Measurements from ENCODE around the gene UNC5A. TPM values are rescaled to one million over a fixed set of nuclear protein-coding genes. Genes with fewer than 3 reads are reported as not detected.

Gene UNC5A
- total RNA-seq, 2 experiments from 2014 or later: not detected

DNA sequence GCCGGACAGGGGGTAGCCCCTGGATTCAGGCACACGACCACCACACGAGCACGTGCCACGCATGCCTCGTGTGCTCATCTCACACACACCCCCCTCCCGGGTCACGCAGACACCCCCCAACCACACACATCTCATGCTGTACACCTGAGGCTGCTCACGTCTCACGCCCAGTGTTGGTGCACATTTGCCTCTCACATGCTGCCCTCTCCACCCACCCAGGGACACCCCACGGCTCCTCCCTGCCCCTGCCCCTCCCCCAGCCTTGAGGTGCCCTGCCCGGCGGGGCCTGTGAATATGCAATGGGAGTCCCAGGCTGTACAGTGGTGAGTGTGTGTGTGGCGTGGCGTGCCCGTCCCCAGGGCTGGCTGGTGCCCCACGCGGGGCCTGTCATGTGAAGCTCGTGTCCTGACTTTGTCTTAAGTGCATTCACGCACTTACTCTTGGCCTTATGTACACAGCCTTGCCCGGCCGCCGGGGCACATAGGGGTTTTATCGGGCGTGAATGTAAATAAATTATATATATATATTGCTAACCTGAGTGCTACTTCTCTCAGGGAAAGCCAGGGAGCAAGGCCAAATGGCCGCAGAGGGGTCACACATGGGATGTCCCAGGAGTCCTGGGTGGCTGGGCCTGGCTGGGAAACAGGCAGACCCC lies 70.1 kb downstream of the UNC5A start:
- DNase-seq (no peak), ATAC-seq (no peak)
- H3K27ac Mint-ChIP-seq: no peak overlapping the region
- intact Hi-C loops (cut with DNase I, micrococcal nuclease): no loop called here
- H3K4me3 Mint-ChIP-seq: no peak overlapping the region
- ChIA-PET CTCF (no interaction called here), POLR2A (no interaction called here)
- peaks cover 13% of the 10 kb centered on the region for H3K27me3 Mint-ChIP-seq
- peaks cover 9% of the 10 kb centered on the region for H3K4me1 Mint-ChIP-seq
- H3K36me3 Mint-ChIP-seq (ENCODE audit: low read depth): no peaks in the 10 kb centered on the region
- no peaks in the 10 kb centered on the region for H3K9me3 Mint-ChIP-seq (ENCODE audit: low read depth)

DNA sequence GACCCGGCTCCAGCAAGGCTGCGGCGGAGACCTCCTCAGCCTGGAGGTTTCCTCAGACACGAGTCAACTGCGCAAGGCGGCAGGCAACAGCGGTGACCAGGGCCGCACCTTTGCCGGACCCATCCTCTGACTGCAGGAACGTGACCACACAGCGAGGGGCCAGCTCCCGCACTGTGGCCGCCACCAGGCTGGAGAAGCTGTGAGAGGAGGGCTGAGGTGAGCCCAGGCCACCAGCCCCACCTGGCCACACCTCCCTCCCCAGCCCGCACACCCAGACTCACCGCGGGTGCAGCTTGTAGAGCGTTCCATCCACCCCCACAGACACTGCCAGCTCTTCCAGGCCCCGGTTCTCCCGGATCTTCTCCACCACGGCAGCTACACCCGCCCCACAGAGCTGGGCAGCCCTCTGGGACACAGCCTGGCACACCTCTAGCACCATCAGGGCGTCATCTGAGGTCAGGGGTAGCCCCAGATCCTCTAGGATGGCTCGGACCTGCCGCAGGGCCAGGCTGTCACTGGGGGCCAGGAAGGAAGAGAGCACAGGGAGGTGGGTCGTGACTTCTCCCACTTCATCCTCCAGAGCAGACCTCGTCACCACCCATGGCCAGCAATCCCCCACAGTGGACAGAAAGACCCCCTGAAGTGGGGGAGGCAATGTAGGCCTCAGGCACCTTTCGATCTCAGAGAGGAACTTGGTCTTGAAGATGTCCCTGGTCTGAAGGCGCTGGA lies 70.8 kb downstream of the UNC5A start:
- POLR2A ChIA-PET: no interaction called here
- no peaks in the 10 kb centered on the region for H3K36me3 Mint-ChIP-seq (ENCODE audit: low read depth)
- peaks cover 3% of the 10 kb centered on the region for H3K4me1 Mint-ChIP-seq

DNA sequence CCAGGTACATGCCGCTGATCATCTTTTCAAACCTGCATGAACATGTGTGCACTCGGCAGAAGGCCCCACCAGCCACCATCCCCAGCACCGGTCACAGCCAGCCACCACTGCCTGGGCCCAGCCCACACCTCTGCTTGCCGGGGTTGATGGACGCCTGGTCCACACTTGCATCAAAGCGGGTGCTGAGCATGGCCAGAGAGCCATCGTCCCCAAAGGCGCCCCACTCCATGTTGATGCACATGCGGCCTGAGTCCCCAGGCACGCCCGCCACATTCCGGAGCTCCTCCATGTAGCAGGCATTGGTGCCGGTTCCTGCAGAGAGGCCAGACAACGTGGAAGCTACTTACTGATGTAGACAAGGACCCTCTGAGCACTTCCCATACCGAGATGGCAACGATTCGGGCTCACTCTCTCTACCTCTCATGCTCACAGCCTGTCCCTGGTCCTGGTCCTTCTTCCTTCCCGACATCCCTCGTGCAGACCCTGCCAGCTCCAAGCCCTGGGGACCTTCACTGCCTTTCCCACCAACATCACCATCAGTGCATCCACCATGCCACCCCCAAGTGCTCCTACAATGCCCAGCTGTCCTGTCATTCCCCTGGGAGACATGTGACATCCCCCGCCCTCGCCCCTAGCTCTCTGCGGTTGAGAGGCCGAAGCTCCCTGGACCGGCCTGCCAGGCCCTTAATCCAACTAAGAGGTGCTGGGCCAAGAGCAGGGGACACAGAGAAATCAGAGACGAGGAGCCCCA lies 71.6 kb downstream of the UNC5A start:
- Mint-ChIP-seq H3K4me3 (no peak overlapping the region), H3K27me3 (peaks cover under 1% of the 10 kb centered on the region), H3K9me3 (ENCODE audit: low read depth) (no peaks in the 10 kb centered on the region), H3K27ac (no peak overlapping the region), H3K4me1 (peaks cover 3% of the 10 kb centered on the region), H3K36me3 (ENCODE audit: low read depth) (no peaks in the 10 kb centered on the region)
- CTCF ChIA-PET: interaction anchor here (1.0 kb wide), 1 partner anchor 14 kb away, joined by 3 read pairs; no protein-coding TSS in a partner anchor
- ATAC-seq (no peak), DNase-seq (no peak)
- intact Hi-C loops (cut with DNase I, micrococcal nuclease): no loop called here
- POLR2A ChIA-PET: no interaction called here

More for the DNA sequence above, 70.8 kb downstream of the UNC5A start:
- intact Hi-C loops (cut with DNase I, micrococcal nuclease): no loop called here
- no peak for ATAC-seq
- CTCF ChIA-PET: interaction anchor here (1.0 kb wide), 1 partner anchor 15 kb away, joined by 3 read pairs; no protein-coding TSS in a partner anchor
- H3K27me3 Mint-ChIP-seq: peaks cover 6% of the 10 kb centered on the region
- no peak for DNase-seq
- H3K9me3 Mint-ChIP-seq (ENCODE audit: low read depth): no peaks in the 10 kb centered on the region
- H3K4me3 Mint-ChIP-seq: no peak overlapping the region
- no peak overlapping the region for H3K27ac Mint-ChIP-seq

DNA sequence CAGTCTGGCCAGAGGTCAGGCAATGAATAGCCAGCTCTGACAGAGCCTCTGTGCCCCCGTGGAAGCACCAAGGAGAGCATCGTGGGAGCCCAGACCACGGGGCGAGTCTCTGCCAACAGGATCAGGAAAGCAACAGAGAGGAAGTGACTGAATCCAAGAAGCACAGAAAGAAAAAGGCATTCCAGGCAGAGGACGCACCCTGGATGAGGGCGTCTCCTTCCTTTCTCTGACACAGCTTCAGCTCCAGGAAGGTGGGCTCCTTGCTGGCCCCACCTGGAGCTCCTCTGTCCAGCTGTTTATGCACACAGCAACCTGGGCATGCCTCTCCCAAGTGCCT lies 72.2 kb downstream of the UNC5A start:
- no peaks in the 10 kb centered on the region for H3K9me3 Mint-ChIP-seq (ENCODE audit: low read depth)
- no peaks in the 10 kb centered on the region for H3K27me3 Mint-ChIP-seq
- DNase-seq: no peak
- no peak for ATAC-seq
- peaks cover 3% of the 10 kb centered on the region for H3K4me1 Mint-ChIP-seq
- no peaks in the 10 kb centered on the region for H3K36me3 Mint-ChIP-seq (ENCODE audit: low read depth)
- H3K4me3 Mint-ChIP-seq: no peak overlapping the region
- no peak overlapping the region for H3K27ac Mint-ChIP-seq
- ChIA-PET POLR2A (no interaction called here), CTCF (interaction anchor here (0.7 to 1.0 kb wide), 2 partner anchors 14 to 224 kb away, joined by 3 read pairs; no protein-coding TSS in a partner anchor)
- intact Hi-C loops (cut with DNase I, micrococcal nuclease): no loop called here

DNA sequence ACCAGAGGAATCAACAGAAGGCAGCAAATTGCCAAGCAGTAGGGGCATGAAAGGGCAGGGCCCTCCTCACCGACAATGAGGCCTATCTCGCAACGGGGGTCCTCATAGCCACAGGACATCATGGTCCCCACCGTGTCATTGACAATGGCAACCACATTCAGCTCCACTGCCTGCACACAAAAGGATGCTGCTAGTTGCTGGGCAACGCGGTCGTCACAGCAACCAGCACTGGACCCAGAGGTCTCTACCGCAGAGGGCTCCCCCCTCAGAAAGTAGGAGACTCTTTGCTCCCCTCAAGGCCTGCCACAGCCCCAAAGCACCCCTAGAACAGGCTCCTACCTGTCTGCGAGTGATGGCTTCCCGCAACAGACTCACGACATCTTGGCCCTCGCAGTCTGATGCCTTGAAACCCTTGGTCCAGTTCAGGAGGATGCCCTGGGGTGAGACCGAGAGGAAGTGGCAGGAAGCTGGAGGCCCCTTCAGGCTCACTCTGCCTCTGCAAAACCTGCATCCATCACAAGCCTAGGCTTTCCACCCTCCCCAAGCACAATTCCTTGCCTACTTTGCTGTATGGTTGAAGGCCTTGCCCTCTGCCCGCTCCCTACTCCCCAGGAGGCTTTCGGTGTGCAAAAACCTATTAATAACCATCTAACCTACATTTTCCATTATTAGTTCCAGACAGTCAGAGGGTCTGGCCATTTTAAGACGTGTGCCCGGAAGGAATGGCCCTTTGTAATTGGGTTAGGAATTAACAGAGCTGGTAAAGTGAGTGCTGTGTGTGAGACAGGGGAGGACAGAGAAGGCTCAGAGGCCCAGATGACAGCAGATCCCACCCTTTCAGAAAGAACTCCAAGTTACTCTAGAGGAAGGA lies 73.6 kb downstream of the UNC5A start:
- Mint-ChIP-seq H3K36me3 (ENCODE audit: low read depth) (no peaks in the 10 kb centered on the region), H3K27ac (no peak overlapping the region), H3K4me1 (peaks cover 3% of the 10 kb centered on the region), H3K9me3 (ENCODE audit: low read depth) (no peaks in the 10 kb centered on the region), H3K4me3 (no peak overlapping the region), H3K27me3 (no peaks in the 10 kb centered on the region)
- ATAC-seq (no peak), DNase-seq (no peak)
- ChIA-PET POLR2A (no interaction called here), CTCF (interaction anchor here (1.4 kb wide), 1 partner anchor 9 kb away, joined by 3 read pairs; no protein-coding TSS in a partner anchor)
- intact Hi-C loops (cut with DNase I, micrococcal nuclease): no loop called here

DNA sequence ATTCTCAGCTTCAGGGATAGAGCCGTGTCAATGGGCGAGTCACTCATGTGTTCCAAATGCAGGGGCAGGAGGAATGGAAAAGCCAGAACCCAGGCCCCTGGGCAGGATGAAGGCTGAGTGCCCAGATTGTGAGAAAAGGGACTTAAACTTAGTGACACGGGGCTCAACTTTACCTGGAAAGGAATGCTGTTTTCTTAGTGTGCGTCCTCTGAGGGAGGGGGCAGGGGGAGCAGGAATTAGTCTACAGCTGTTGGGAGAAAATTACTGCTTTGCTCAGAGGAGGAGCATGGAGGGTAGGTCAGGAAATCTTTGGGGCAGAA lies 74.2 kb downstream of the UNC5A start:
- ChIA-PET CTCF (interaction anchor here (1.4 kb wide), 1 partner anchor 10 kb away, joined by 3 read pairs; no protein-coding TSS in a partner anchor), POLR2A (no interaction called here)
- Mint-ChIP-seq H3K27ac (no peak overlapping the region), H3K4me1 (peaks cover 3% of the 10 kb centered on the region), H3K9me3 (ENCODE audit: low read depth) (no peaks in the 10 kb centered on the region), H3K36me3 (ENCODE audit: low read depth) (no peaks in the 10 kb centered on the region), H3K27me3 (no peaks in the 10 kb centered on the region), H3K4me3 (no peak overlapping the region)
- ATAC-seq (no peak), DNase-seq (no peak)
- intact Hi-C loops (cut with DNase I, micrococcal nuclease): no loop called here

DNA sequence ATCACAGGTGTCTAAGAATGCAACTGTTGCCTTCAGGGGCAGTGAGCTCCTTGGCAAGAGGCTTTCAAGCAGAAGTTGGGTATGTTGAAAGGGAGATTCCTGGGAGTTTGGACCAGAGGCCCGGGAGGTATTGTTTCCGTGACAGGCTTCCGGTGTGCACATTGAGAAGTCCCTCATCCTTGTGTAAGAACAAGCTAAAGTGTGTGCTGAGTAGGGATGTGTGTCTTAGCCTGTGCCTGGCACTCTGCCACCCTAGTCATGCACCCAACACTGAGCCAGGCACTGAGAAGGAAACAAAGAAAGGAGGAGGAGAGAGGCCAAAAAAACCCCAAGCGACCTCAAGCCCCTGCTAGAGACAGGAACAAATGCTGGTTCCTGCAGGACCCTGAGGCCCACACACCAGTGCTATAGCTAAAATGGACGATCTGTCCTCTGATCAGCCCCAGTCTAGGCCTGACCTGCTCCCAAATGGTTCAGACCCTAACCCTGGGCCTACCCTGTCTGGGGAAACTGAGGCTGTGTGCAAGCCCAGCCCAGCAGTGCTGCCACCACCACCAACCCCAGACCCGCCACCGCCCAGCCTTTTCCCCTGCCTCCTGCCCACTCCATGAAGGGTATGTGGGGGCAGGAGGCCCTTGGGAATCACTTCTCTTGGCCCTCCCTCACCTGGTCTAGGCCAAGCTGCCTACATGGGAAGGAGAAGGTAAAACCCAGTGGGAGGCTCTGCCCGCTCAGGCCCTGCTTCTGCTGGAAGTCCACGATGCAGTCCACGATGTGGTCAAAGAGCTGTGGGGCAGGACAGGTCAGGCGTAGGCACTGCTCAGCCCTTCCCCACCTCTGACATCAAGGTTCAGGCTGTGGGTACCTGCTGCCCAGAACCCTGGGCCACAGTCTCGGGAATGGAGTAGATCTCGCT lies 76.2 kb downstream of the UNC5A start:
- Mint-ChIP-seq H3K36me3 (ENCODE audit: low read depth) (no peaks in the 10 kb centered on the region), H3K4me1 (peaks cover 3% of the 10 kb centered on the region), H3K9me3 (ENCODE audit: low read depth) (no peaks in the 10 kb centered on the region), H3K4me3 (no peak overlapping the region), H3K27me3 (no peaks in the 10 kb centered on the region), H3K27ac (no peak overlapping the region)
- ChIA-PET POLR2A (interaction anchor here (0.7 kb wide), 1 partner anchor 118 kb away, joined by 4 read pairs; no protein-coding TSS in a partner anchor), CTCF (interaction anchor here (0.7 kb wide), 1 partner anchor 500 kb away, joined by 3 read pairs; no protein-coding TSS in a partner anchor)
- intact Hi-C loops (cut with DNase I, micrococcal nuclease): no loop called here
- ATAC-seq: no peak
- DNase-seq: no peak

DNA sequence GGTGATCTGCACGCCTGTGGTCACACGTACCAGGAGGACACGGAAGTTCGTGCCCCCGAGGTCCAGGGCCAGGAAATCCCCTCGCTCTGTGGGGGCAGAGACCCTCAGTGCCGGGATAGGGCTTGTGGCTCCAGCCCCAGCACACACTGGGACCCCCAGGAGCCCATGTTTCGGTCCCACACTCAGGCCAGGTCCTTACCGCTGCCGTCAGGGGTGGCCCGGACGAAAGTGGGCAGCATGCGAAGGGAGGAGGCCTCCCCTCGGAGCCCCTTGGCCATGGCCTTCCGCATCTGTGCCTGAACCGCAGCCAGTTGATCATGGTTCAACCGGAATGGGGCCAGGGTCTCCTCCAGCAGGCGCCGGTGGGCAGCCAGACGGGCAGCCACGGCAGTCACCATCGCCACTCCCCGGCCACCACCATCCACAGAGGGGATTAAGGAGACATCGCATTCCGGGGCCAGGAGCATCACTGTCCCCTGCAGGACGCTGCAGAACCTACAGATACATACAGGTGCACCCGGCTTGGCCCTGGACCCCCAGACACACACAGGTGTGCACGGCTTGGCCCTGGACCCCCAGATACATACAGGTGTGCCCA lies 77.0 kb downstream of the UNC5A start:
- ATAC-seq: no peak
- Mint-ChIP-seq H3K27me3 (no peaks in the 10 kb centered on the region), H3K27ac (no peak overlapping the region), H3K4me1 (peaks cover 3% of the 10 kb centered on the region), H3K4me3 (no peak overlapping the region), H3K9me3 (ENCODE audit: low read depth) (no peaks in the 10 kb centered on the region), H3K36me3 (ENCODE audit: low read depth) (no peaks in the 10 kb centered on the region)
- POLR2A ChIA-PET: no interaction called here
- no peak for DNase-seq
- intact Hi-C loops (cut with DNase I, micrococcal nuclease): no loop called here
- CTCF ChIA-PET: no interaction called here

DNA sequence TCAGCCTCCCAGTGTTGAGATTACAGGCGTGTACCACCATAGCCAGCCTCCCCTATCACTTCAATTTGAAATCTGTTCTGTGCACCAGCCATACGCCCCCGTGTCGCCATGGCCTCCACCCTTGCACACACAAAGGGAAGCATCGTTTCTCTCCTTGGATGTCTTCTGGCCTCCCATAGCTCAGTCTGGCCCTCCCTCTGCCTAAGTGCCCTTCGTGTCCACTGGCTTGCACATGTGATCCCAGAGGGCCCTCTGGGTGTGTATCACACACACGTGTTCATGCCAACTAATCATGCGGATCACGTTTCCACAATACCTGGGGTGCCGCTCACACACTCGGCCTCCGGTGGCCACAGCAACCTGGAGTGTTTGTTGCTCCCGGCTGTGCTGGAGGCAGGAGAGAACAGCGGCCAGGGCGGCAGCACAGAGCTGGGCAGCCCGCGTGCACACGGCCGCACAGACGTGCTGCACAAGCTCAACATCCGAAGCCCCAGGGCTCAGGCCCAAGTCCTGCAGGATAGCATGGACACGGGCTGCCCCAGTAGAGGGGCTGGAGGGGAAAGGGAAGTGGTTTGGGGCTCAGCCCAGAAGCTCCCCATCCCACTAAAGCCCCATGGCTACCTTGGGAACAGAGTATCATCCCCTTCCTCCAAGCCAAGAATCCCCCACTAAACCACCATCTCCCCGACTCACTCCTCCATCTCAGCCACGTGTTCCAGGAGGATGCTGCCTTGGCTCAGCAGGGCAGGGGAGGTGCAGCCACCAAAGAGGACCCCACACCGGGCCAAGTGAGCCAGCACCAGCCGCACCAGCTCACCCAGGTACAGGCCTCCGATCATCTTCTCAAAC lies 77.9 kb downstream of the UNC5A start:
- ChIA-PET CTCF (no interaction called here), POLR2A (interaction anchor here (0.6 kb wide), 1 partner anchor 9 kb away, joined by 3 read pairs; no protein-coding TSS in a partner anchor)
- H3K36me3 Mint-ChIP-seq (ENCODE audit: low read depth): no peaks in the 10 kb centered on the region
- H3K4me3 Mint-ChIP-seq: no peak overlapping the region
- H3K4me1 Mint-ChIP-seq: peaks cover 3% of the 10 kb centered on the region
- no peak for DNase-seq
- no peaks in the 10 kb centered on the region for H3K27me3 Mint-ChIP-seq
- intact Hi-C loops (cut with DNase I, micrococcal nuclease): no loop called here
- no peak overlapping the region for H3K27ac Mint-ChIP-seq
- no peak for ATAC-seq
- no peaks in the 10 kb centered on the region for H3K9me3 Mint-ChIP-seq (ENCODE audit: low read depth)

DNA sequence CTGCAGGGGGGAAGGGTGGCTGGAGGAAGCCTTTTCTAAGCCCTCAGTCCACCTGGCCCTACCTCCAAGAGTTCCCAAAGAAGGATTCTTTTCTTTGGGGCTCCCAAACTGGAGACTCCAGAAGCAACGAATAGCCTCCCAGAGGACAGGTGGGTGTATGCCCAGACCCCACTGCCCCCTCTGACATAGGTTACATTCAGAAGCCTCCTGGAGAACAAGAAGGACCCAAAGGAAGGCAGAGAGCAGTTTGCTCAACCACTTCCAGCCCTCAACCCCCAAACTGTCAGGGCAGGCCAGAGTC lies 78.5 kb downstream of the UNC5A start:
- H3K36me3 Mint-ChIP-seq (ENCODE audit: low read depth): no peaks in the 10 kb centered on the region
- no peak for ATAC-seq
- POLR2A ChIA-PET: no interaction called here
- intact Hi-C loops (cut with DNase I, micrococcal nuclease): no loop called here
- DNase-seq: no peak
- CTCF ChIA-PET: no interaction called here
- no peaks in the 10 kb centered on the region for H3K9me3 Mint-ChIP-seq (ENCODE audit: low read depth)
- no peak overlapping the region for H3K4me3 Mint-ChIP-seq
- no peaks in the 10 kb centered on the region for H3K27me3 Mint-ChIP-seq
- no peak overlapping the region for H3K27ac Mint-ChIP-seq
- peaks cover 3% of the 10 kb centered on the region for H3K4me1 Mint-ChIP-seq
